Measurements from ENCODE around the gene SHOC2.

The SHOC2 gene

GRCh38 chr10:110876000-110876399, 43.4 kb upstream of the SHOC2 start:
- peaks cover 1% of the 10 kb centered on the region; the same call in 1 of the 2 replicates for H3F3A ChIP-seq (ENCODE audit: control insufficient read depth, insufficient read depth)
- H3K4me1 ChIP-seq (ENCODE audit: control insufficient read depth, low read length): peaks cover 27% of the 10 kb centered on the region
- no peaks in the 10 kb centered on the region for H3K9me2 ChIP-seq (replicated peaks; ENCODE audit: control insufficient read depth, low read length)
- no peaks in the 10 kb centered on the region for H4K20me1 ChIP-seq (ENCODE audit: control insufficient read depth, insufficient read depth, low read depth, low read length)
- TF ChIP-seq CTCF (IDR thresholded peaks at IDR 0.05; ENCODE audit: low read depth, low read length, poor library complexity, severe bottlenecking) (no peak), EZH2phosphoT487 (IDR thresholded peaks at IDR 0.05; ENCODE audit: borderline replicate concordance, low read length) (no peak)
- peaks cover 67% of the 10 kb centered on the region for H3K36me3 ChIP-seq (ENCODE audit: control insufficient read depth, low read length)
- no peaks in the 10 kb centered on the region for H3K9me3 ChIP-seq (ENCODE audit: control insufficient read depth, insufficient read depth, low read length)
- H3K4me3 ChIP-seq (ENCODE audit: low read length): no peak overlapping the region
- H3K27me3 ChIP-seq (ENCODE audit: control insufficient read depth, low read length): no peaks in the 10 kb centered on the region
- H3K4me2 ChIP-seq (ENCODE audit: low read length): no peak overlapping the region
- H3K27ac ChIP-seq (ENCODE audit: low read depth, low read length): no peak overlapping the region
- H3K79me2 ChIP-seq (ENCODE audit: control insufficient read depth, low read length): peaks cover 54% of the 10 kb centered on the region

- H3K4me2 ChIP-seq (ENCODE audit: low read length): no peak overlapping the region
- peaks cover 50% of the 10 kb centered on the region for H3K79me2 ChIP-seq (ENCODE audit: control insufficient read depth, low read length)
These were observed 42.6 kb upstream of the SHOC2 start for GRCh38 chr10:110876788-110877187.

GRCh38 chr10:110880012-110880411, 39.4 kb upstream of the SHOC2 start:
- H3K9me3 ChIP-seq (ENCODE audit: control insufficient read depth, insufficient read depth, low read length): no peaks in the 10 kb centered on the region
- H3K36me3 ChIP-seq (ENCODE audit: control insufficient read depth, low read length): peaks cover 90% of the 10 kb centered on the region
- TF ChIP-seq CTCF (IDR thresholded peaks at IDR 0.05; ENCODE audit: low read depth, low read length, poor library complexity, severe bottlenecking) (no peak), EZH2phosphoT487 (IDR thresholded peaks at IDR 0.05; ENCODE audit: borderline replicate concordance, low read length) (no peak)
- H3K79me2 ChIP-seq (ENCODE audit: control insufficient read depth, low read length): peaks cover 18% of the 10 kb centered on the region
- H3K4me3 ChIP-seq (ENCODE audit: low read length): no peak overlapping the region
- no peaks in the 10 kb centered on the region for H3K27me3 ChIP-seq (ENCODE audit: control insufficient read depth, low read length)
- H3K4me1 ChIP-seq (ENCODE audit: control insufficient read depth, low read length): peaks cover 10% of the 10 kb centered on the region
- no peak overlapping the region for H3K27ac ChIP-seq (ENCODE audit: low read depth, low read length)
- H4K20me1 ChIP-seq (ENCODE audit: control insufficient read depth, insufficient read depth, low read depth, low read length): no peaks in the 10 kb centered on the region
- no peaks in the 10 kb centered on the region for H3K9me2 ChIP-seq (replicated peaks; ENCODE audit: control insufficient read depth, low read length)
- H3F3A ChIP-seq (ENCODE audit: control insufficient read depth, insufficient read depth): peaks cover 7% of the 10 kb centered on the region; the same call in 1 of the 2 replicates
- no peak overlapping the region for H3K4me2 ChIP-seq (ENCODE audit: low read length)

More at GRCh38 chr10:110876788-110877187, 42.6 kb upstream of the SHOC2 start:
- H3K27ac ChIP-seq (ENCODE audit: low read depth, low read length): no peak overlapping the region
- H3K9me2 ChIP-seq (replicated peaks; ENCODE audit: control insufficient read depth, low read length): no peaks in the 10 kb centered on the region
- no peak overlapping the region for H3K4me3 ChIP-seq (ENCODE audit: low read length)
- H4K20me1 ChIP-seq (ENCODE audit: control insufficient read depth, insufficient read depth, low read depth, low read length): no peaks in the 10 kb centered on the region
- H3K27me3 ChIP-seq (ENCODE audit: control insufficient read depth, low read length): no peaks in the 10 kb centered on the region
- H3K4me1 ChIP-seq (ENCODE audit: control insufficient read depth, low read length): peaks cover 22% of the 10 kb centered on the region
- TF ChIP-seq CTCF (IDR thresholded peaks at IDR 0.05; ENCODE audit: low read depth, low read length, poor library complexity, severe bottlenecking) (no peak), EZH2phosphoT487 (IDR thresholded peaks at IDR 0.05; ENCODE audit: borderline replicate concordance, low read length) (no peak)
- no peaks in the 10 kb centered on the region for H3K9me3 ChIP-seq (ENCODE audit: control insufficient read depth, insufficient read depth, low read length)
- H3F3A ChIP-seq (ENCODE audit: control insufficient read depth, insufficient read depth): peaks cover 3% of the 10 kb centered on the region; the same call in 1 of the 2 replicates
- H3K36me3 ChIP-seq (ENCODE audit: control insufficient read depth, low read length): peaks cover 75% of the 10 kb centered on the region
